DMS53 (cell line): ENCODE measurements around the gene UQCC2.

ENCODE experiments used
- DNase-seq: peaks from one replicate; lab custom pipeline; 2025; lab: John Stamatoyannopoulos, UW

UQCC2 gene

GRCh38 chr6:33725891-33726673, 14.6 kb upstream of the UQCC2 start:
- no peak for DNase-seq

- no peak for DNase-seq
Observed at GRCh38 chr6:33725222-33725621, 13.7 kb upstream of the UQCC2 start.

GRCh38 chr6:33724102-33725023, 12.9 kb upstream of the UQCC2 start:
- no peak for DNase-seq

- no peak for DNase-seq
Observed at GRCh38 chr6:33723371-33724085, 12.0 kb upstream of the UQCC2 start.

GRCh38 chr6:33722103-33722623, 10.7 kb upstream of the UQCC2 start:
- peak; percentile 58 for DNase-seq

GRCh38 chr6:33721508-33721907, 10.0 kb upstream of the UQCC2 start:
- peak; percentile 45 for DNase-seq

- peak; percentile 87 for DNase-seq
Observed at GRCh38 chr6:33720998-33721397, 9.5 kb upstream of the UQCC2 start.

GRCh38 chr6:33719326-33719987, 8.0 kb upstream of the UQCC2 start:
- DNase-seq = peak; percentile 97

GRCh38 chr6:33718713-33719112, 7.2 kb upstream of the UQCC2 start:
- DNase-seq = peak; percentile 53

GRCh38 chr6:33717934-33718455, 6.5 kb upstream of the UQCC2 start:
- peak; percentile 54 for DNase-seq

- peak; percentile 95 for DNase-seq
Observed at GRCh38 chr6:33716890-33717632, 5.6 kb upstream of the UQCC2 start.

GRCh38 chr6:33716379-33716778, 4.9 kb upstream of the UQCC2 start:
- DNase-seq = peak; percentile 98

GRCh38 chr6:33714385-33715040, 3.0 kb upstream of the UQCC2 start:
- peak; percentile 25 for DNase-seq

GRCh38 chr6:33713786-33714185, 2.3 kb upstream of the UQCC2 start:
- no peak for DNase-seq

GRCh38 chr6:33712914-33713313, 1.4 kb upstream of the UQCC2 start:
- no peak for DNase-seq

GRCh38 chr6:33710296-33711121, 991 bp downstream of the UQCC2 start:
- DNase-seq = peak; percentile 90

GRCh38 chr6:33709605-33710295, 1.8 kb downstream of the UQCC2 start:
- no peak for DNase-seq

- no peak for DNase-seq
Observed at GRCh38 chr6:33708516-33709204, 2.8 kb downstream of the UQCC2 start.
